NCI-H2196 (cell line): ENCODE data around the gene ATP2B3.

Experiments used
- DNase-seq: peaks from one replicate; lab custom pipeline; 2025; ENCODE audit not compliant: unreplicated experiment; lab: John Stamatoyannopoulos, UW

Gene ATP2B3

DNA sequence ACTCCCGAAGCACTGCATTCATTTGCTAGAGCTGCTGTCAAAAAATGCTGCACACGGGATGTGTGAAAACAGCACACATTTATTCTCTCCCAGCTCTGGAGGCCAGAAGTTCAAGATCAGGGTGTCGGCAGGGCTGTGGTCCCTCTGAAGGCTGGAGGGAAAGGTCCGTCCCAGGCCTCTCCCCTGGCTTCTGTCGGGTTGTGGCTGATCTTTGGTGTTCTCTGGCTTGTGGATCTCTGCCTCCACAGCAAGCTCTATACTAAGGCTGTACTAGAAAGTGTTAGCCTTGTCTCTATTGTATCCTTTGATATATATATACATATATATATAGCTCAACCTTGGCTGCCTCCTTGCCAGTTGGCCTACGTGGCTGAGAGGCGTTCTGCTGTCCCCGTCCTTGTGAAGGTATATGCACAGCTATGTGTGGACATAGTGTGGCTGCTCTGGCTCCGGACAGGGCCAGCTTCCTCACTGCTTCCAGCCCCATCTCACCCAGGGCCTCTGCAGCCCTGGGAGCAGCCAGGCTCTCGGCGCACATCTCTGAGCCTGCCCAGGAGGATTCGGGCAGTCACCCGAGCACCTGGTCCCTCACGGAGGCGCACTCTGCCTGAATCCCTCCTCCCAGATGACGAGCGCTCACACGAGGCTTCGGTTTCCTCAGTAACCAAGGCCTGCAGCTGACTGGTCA is 114.6 kb downstream of the ATP2B3 start:
- no peak for DNase-seq
